K562 (cell line): ENCODE measurements around the gene GALNT5. TPM values are rescaled to one million over a fixed set of nuclear protein-coding genes. Genes with fewer than 3 reads are reported as not detected.

ENCODE experiments used
- ADNP ChIP-seq: fragments of 200-800 bp; sonication (Bioruptor generic); IDR thresholded peaks from 2 replicates; pipeline ENCODE4 v1.6.1; 2016; ENCODE audit warnings: missing genetic modification characterization, missing compliant biosample characterization
- BRCA1 ChIP-seq, 2 experiments: fragments of 450-650 bp in 1 of 2; sonication (generic) in 1 of 2; formaldehyde crosslinking in 1 of 2; IDR thresholded peaks; 2 replicates each; pipeline versions ENCODE4 v1.5.0 to v1.6.1; 2017 to 2020; ENCODE audit warnings: mild to moderate bottlenecking in 1 of 2, missing genetic modification reagents in 1 of 2
- BRD4 ChIP-seq: fragments of 200-600 bp; sonication (generic); IDR thresholded peaks from 2 replicates; pipeline ENCODE4 v1.6.1; 2017; ENCODE audit warnings: inconsistent platforms
- CXXC5 ChIP-seq: fragments of 250-450 bp; sonication (Bioruptor Pico); IDR thresholded peaks from 2 replicates; pipeline ENCODE4 v1.8.0; 2022; ENCODE audit warnings: inconsistent platforms, mild to moderate bottlenecking, moderate library complexity
- DPF2 ChIP-seq: fragments of 450-650 bp; IDR thresholded peaks from 2 replicates; pipeline ENCODE4 v1.6.1; 2016
- ELF1 ChIP-seq: fragments of 200-800 bp; sonication (Bioruptor generic); IDR thresholded peaks from 2 replicates; pipeline ENCODE4 v1.6.1; 2016; ENCODE audit warnings: missing genetic modification characterization, missing compliant biosample characterization
- FOSL1 ChIP-seq: fragments of 200-800 bp; sonication (Bioruptor generic); conservative IDR thresholded peaks from 2 replicates; pipeline ENCODE4 v1.6.1; 2016; ENCODE audit warnings: missing genetic modification characterization, missing compliant biosample characterization
- HCFC1 ChIP-seq: IDR thresholded peaks from 2 replicates; pipeline ENCODE4 v1.6.1; 2012; ENCODE audit warnings: low read depth, low read length, improper control_type of control experiment
- HNRNPK ChIP-seq: fragments of 200-400 bp; formaldehyde crosslinking; IDR thresholded peaks from one replicate; pipeline ENCODE4 v1.6.1; 2018; ENCODE audit warnings: mild to moderate bottlenecking, low read depth, low read length; ENCODE audit not compliant: poor library complexity, severe bottlenecking
- ILF3 ChIP-seq: fragments of 450-650 bp; IDR thresholded peaks from 2 replicates; pipeline ENCODE4 v1.6.1; 2018; ENCODE audit warnings: antibody characterized with exemption, mild to moderate bottlenecking, moderate library complexity, borderline replicate concordance
- LARP7 ChIP-seq: fragments of 450-650 bp; IDR thresholded peaks from 2 replicates; pipeline ENCODE4 v1.6.1; 2016
- SIN3A ChIP-seq, 2 experiments: fragments of 150-350 bp in 1 of 2; IDR thresholded peaks; 2 replicates each; pipeline ENCODE4 v1.6.1; 2011 to 2016; ENCODE audit warnings: borderline replicate concordance in 2 of 2, low read depth in 2 of 2, low read length in 2 of 2, mild to moderate bottlenecking in 2 of 2, moderate library complexity in 2 of 2; ENCODE audit not compliant: control insufficient read depth in 1 of 2
- SMC3 ChIP-seq: conservative IDR thresholded peaks from 2 replicates; pipeline ENCODE4 v1.6.1; 2011; ENCODE audit warnings: low read depth, low read length, improper control_type of control experiment; ENCODE audit not compliant: insufficient read depth
- SNAPC5 ChIP-seq: fragments of 250-450 bp; sonication (Bioruptor Pico); IDR thresholded peaks from 2 replicates; pipeline ENCODE4 v1.8.0; 2021; ENCODE audit warnings: moderate library complexity, mild to moderate bottlenecking, inconsistent platforms
- SREBF2 ChIP-seq: sonication (generic); formaldehyde crosslinking; IDR thresholded peaks from 2 replicates; pipeline ENCODE4 v1.4.0; 2020; ENCODE audit warnings: mild to moderate bottlenecking, missing genetic modification reagents
- STAT5A ChIP-seq: IDR thresholded peaks from 2 replicates; pipeline ENCODE4 v1.6.1; 2012; ENCODE audit warnings: low read length, inconsistent platforms, borderline replicate concordance
- TCF7 ChIP-seq: sonication (generic); IDR thresholded peaks from 2 replicates; pipeline ENCODE4 v1.6.1; 2016; ENCODE audit warnings: antibody characterized with exemption, borderline replicate concordance
- WHSC1 ChIP-seq: IDR thresholded peaks from one replicate; pipeline ENCODE4 v1.6.1; 2012; ENCODE audit warnings: low read length, control low read depth, inconsistent platforms
- ZNF133 ChIP-seq: fragments of 250-450 bp; sonication (Bioruptor Pico); IDR thresholded peaks from 2 replicates; pipeline ENCODE4 v1.4.0; 2020; ENCODE audit warnings: mild to moderate bottlenecking
- ZNF253 ChIP-seq: fragments of 250-450 bp; sonication (Bioruptor Pico); conservative IDR thresholded peaks from 2 replicates; pipeline ENCODE4 v1.6.1; 2021; ENCODE audit warnings: mild to moderate bottlenecking
- ZNF318 ChIP-seq, 2 experiments: fragments of 450-650 bp; IDR thresholded peaks; 2 replicates each; pipeline ENCODE4 v1.6.1; 2016; ENCODE audit warnings: mild to moderate bottlenecking in 2 of 2, borderline replicate concordance in 1 of 2, low read depth in 1 of 2, moderate library complexity in 1 of 2
- ZNF354B ChIP-seq: fragments of 250-450 bp; sonication (Bioruptor Pico); IDR thresholded peaks from 2 replicates; pipeline ENCODE4 v1.4.0; 2020
- ZNF445 ChIP-seq: fragments of 250-450 bp; sonication (Bioruptor Pico); IDR thresholded peaks from 2 replicates; pipeline ENCODE4 v1.4.0; 2020; ENCODE audit warnings: low read depth, mild to moderate bottlenecking, moderate library complexity
- polyA plus RNA-seq, 8 experiments: library from polyadenylated mRNA; depleted of rRNA in 4 of 8; stranded (reverse) in 5 of 8; unstranded in 3 of 8; fragments of >200 nt; fragmentation: Nextera tagmentation in 2 of 8; fragmentation: Illumina TruSeq in 1 of 8; extraction: Ambion mirVana in 2 of 8; extraction: Trizol in 1 of 8; gene quantifications; 2 replicates each; pipeline versions ENCODE4 v1.2.1 to v1.2.3, GENCODE V29; 2011 to 2014; ENCODE audit warnings: inconsistent platforms in 1 of 8, missing spikeins in 1 of 8
- total RNA-seq, 7 experiments: library from RNA; depleted of rRNA in 6 of 7; stranded (reverse); fragments of >200 nt in 6 of 7; fragmentation: Illumina TruSeq in 2 of 7; extraction: Trizol in 2 of 7; gene quantifications; 2 replicates each; pipeline versions ENCODE4 v1.2.1 to v1.2.3, GENCODE V29; 2011 to 2021; ENCODE audit warnings: low replicate concordance in 1 of 7

GALNT5 gene
- total and polyA plus RNA-seq, 9 of the 15 experiments (the other 6 are each of a cell fraction or from before 2014, with no cell fraction given) = 21.6 to 73.0 (median 54.7) TPM

- TF ChIP-seq ADNP (tag) (peak; percentile 81), ZNF318 (IDR thresholded peaks at IDR 0.05; ENCODE audit: borderline replicate concordance in 1 of 2, low read depth in 1 of 2) (peak; percentile 72 to 94; a peak in 3 of 4 replicates), ZNF253 (no peak), BRCA1 (IDR thresholded peaks at IDR 0.05) (no peak), BRCA1 (CRISPR knock-in tag; IDR thresholded peaks at IDR 0.05) (no peak), SMC3 (no peak), WHSC1 (no peak), TCF7 (no peak; the same call in 1 of the 2 replicates), ZNF354B (peak; percentile 71; the same call in 1 of the 2 replicates), HCFC1 (no peak; the same call in 1 of the 2 replicates), SIN3A (IDR thresholded peaks at IDR 0.05; ENCODE audit: borderline replicate concordance in 2 of 2, control insufficient read depth in 1 of 2, low read depth in 2 of 2, low read length in 2 of 2) (no peak), HNRNPK (no peak), ZNF133 (CRISPR knock-in tag) (no peak), SREBF2 (CRISPR knock-in tag) (no peak), LARP7 (no peak), STAT5A (peak; percentile 99), ELF1 (tag) (no peak), FOSL1 (peak; percentile 96), ZNF445 (CRISPR knock-in tag) (no peak), BRD4 (no peak), SNAPC5 (CRISPR knock-in tag) (no peak), ILF3 (peak; percentile 93; the same call in 1 of the 2 replicates), CXXC5 (peak; percentile 96), DPF2 (peak; percentile 100)
Measured at GRCh38 chr2:157324331-157324843, 66.9 kb downstream of the GALNT5 start (continued).
